NB4 (cell line): ENCODE results near the gene FAM78B.

ENCODE experiments used
- DNase-seq: peaks from one replicate; pipeline ENCODE4 v3.0.0; 2010; ENCODE audit warnings: low read depth
- H3K4me3 ChIP-seq: one replicate; pipeline ENCODE4 v1.5.1; 2011; ENCODE audit warnings: mild to moderate bottlenecking, low read depth, low read length, moderate library complexity
- MYC ChIP-seq: IDR thresholded peaks from 2 replicates; pipeline ENCODE4 v1.6.1; 2011; ENCODE audit warnings: low read depth, low read length
- POLR2A ChIP-seq: IDR thresholded peaks from 2 replicates; pipeline ENCODE4 v1.6.1; 2011; ENCODE audit warnings: mild to moderate bottlenecking; ENCODE audit not compliant: insufficient read length; ENCODE audit errors: extremely low read depth
- TF ChIP-seq, protein P1 (sequence below): IDR thresholded peaks from one replicate; pipeline ENCODE4 v1.5.1; 2012; ENCODE audit warnings: low read depth, low read length
- TF ChIP-seq, protein P2 (sequence below): IDR thresholded peaks from 2 replicates; pipeline ENCODE4 v1.6.1; 2011; ENCODE audit warnings: low read depth, low read length

The FAM78B gene

DNA sequence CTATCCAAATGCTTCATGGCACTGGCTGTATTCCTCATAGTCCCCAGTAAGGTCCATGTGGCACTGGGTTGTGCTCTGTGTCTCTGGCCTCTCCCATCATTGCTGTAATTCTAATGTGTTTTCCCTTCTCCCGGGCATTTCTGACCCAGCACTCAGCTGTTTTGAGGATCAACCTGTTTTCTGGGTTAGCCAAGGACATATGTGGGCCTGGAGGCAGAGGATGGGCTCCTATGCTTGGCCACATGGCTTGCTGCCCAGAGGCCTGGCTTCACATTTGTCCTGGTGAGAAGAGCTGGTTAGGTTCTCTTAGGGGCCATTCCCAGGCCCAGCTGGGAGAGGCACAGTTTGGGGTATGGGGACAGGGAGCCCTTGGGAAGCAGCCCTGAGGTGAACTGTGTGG is 103.1 kb downstream of the FAM78B start:
- no peak for DNase-seq
- TF ChIP-seq, protein P1, sequence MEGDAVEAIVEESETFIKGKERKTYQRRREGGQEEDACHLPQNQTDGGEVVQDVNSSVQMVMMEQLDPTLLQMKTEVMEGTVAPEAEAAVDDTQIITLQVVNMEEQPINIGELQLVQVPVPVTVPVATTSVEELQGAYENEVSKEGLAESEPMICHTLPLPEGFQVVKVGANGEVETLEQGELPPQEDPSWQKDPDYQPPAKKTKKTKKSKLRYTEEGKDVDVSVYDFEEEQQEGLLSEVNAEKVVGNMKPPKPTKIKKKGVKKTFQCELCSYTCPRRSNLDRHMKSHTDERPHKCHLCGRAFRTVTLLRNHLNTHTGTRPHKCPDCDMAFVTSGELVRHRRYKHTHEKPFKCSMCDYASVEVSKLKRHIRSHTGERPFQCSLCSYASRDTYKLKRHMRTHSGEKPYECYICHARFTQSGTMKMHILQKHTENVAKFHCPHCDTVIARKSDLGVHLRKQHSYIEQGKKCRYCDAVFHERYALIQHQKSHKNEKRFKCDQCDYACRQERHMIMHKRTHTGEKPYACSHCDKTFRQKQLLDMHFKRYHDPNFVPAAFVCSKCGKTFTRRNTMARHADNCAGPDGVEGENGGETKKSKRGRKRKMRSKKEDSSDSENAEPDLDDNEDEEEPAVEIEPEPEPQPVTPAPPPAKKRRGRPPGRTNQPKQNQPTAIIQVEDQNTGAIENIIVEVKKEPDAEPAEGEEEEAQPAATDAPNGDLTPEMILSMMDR: no peak
- TF ChIP-seq MYC (no peak), POLR2A (no peak)
- TF ChIP-seq, protein P2, sequence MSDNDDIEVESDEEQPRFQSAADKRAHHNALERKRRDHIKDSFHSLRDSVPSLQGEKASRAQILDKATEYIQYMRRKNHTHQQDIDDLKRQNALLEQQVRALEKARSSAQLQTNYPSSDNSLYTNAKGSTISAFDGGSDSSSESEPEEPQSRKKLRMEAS: no peak
- H3K4me3 ChIP-seq: no peak overlapping the region

DNA sequence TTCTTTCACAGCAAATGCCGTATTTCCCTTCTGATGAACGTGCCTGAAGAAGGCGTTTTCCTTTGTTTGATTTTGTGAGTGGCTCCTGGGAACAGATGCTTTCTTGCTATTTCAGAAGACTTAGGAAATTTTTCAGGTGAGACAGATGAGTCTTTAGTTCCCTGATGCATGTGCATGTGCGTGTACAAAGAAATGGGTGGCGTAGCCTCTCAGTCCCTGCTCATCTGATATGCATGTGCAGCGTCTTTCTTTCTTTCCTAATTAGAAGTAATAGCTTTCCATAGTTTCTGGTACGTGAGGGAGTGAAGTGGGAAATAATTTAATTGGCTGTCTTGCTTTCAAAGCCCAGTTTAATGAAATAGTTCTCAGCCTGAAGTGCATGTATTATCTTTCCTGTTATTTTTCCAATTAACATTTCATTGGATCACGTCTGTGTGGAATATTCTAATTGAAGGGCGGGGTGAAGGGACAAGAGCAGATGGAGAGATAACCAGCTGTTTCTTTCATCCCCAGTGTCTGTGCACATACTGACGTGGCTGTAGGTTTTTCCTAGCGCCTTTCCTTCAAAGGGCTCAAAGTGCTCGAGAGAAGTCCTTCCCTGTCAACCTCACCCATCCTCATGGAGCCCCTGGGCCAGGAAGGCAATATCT is 104.3 kb downstream of the FAM78B start:
- DNase-seq: no peak
- no peak for TF ChIP-seq MYC
- TF ChIP-seq, protein P2: no peak
- TF ChIP-seq, protein P1: no peak
- TF ChIP-seq POLR2A: no peak
- no peak overlapping the region for H3K4me3 ChIP-seq

DNA sequence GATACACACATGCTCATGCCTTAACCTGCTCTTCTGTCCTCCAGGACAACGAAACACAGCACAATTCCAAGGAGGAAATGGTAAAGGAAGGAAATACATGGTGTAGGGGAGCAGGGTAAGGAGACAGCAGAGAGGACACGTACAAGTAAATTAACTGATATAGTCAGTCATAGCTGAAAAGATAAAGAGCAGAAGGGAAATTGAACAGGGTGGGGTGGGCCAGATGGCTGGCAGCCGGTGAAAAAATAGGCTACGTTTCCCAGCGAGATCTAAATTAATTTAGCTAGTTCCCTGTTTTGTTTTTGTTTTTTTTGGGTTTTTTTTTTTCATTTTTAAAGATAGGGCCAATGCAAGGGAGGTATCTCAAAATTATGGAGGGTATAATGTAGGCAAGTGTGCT is 109.2 kb downstream of the FAM78B start:
- DNase-seq: no peak

DNA sequence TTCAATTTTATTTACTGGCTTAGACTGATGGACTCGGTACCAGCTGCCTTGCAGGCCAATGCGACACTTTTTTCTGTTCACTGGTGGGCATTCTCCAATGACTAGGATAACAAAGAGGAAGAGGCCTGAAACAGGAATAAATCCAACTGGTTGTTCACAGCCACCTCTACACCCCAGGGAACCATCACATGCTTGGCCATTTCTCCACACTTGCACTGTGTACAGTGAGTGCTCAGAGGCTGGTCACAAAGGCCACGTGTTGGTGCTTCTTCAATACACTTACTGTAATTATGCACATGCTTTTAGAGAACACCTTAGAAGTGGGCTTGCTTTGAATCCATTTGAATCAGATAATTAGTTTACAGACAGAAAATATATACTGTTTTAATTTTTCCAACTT is 113.4 kb downstream of the FAM78B start:
- TF ChIP-seq, protein P1: no peak
- TF ChIP-seq, protein P2: no peak
- TF ChIP-seq MYC: no peak
- TF ChIP-seq POLR2A: no peak
- DNase-seq: no peak
- no peak overlapping the region for H3K4me3 ChIP-seq

More for the DNA sequence above, 109.2 kb downstream of the FAM78B start:
- TF ChIP-seq POLR2A (no peak), MYC (no peak)
- TF ChIP-seq, protein P1: no peak
- TF ChIP-seq, protein P2: no peak
- no peak overlapping the region for H3K4me3 ChIP-seq

DNA sequence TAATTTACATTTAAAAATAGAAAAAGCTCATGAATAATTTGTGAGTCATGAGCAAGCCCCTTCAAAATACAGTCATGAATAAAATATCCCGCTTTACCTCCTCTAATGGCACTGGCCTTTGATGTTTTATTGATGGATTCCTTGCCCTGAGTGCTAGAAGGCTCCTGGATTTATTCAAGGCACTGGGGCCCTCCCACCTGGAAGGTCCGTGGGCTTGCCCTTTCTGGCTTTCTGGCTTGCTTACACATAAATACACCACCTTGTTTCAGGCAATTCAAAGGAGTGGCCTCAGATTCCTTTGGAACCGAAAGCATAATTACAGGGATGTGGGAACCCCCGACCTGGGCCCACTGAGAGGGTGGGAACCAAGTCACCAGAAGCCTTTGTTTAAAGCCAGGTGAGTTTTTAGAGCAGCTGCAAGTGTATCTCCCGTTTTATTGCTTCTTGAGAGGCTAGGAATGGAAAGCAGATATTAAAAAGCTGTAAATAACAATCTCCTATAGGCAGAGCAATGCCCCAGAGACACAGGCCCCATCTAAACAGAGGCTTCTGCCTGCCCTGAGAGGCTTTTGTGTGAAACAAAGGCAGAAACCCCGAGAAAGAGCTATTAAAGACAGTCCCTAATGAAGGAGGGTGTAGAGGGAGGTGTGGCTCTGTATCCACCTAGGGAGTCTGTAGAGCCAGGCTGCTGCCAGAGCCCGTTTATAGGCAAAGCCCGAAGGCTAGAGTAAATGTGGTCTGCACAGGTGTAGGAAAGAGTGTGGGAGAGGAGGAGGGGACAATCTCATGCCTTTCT is 126.4 kb downstream of the FAM78B start:
- no peak for DNase-seq
- no peak overlapping the region for H3K4me3 ChIP-seq
- TF ChIP-seq, protein P2: no peak
- TF ChIP-seq, protein P1: no peak
- no peak for TF ChIP-seq POLR2A
- TF ChIP-seq MYC: no peak
